IMR-90 (cell line): ENCODE results near the gene OGG1. TPM values are rescaled to one million over a fixed set of nuclear protein-coding genes. Genes with fewer than 3 reads are reported as not detected.

Experiments used
- ATAC-seq: fragments of 200-7000 bp; cut with Tn5 transposase; 2 replicates; pipeline ENCODE4 v1.9.1; 2020; ENCODE audit warnings: low read depth, mild to moderate bottlenecking, moderate library complexity
- BruUV-seq: library from RNA; stranded (reverse); fragments of 400-500 nt; replicated peaks from 2 replicates; lab custom pipeline; 2021; lab: Mats Ljungman, UMichigan
- CTCF ChIA-PET: fragments of 300-600 bp; formaldehyde crosslinking; extraction: SDS; loops from one replicate; lab custom pipeline; 2021; ENCODE audit warnings: antibody characterized with exemption; lab: Yijun Ruan, JAX
- POLR2A ChIA-PET: fragments of 300-600 bp; sonication (Branson Sonifier 250); formaldehyde crosslinking; loops from one replicate; lab custom pipeline; 2022; ENCODE audit warnings: antibody characterized with exemption; ENCODE audit not compliant: unreplicated experiment; lab: Charles Lee
- DNase-seq: peaks from one replicate; pipeline ENCODE4 v3.0.0; 2013
- H2AFZ ChIP-seq: replicated peaks from 2 replicates; pipeline ENCODE3; 2013; ENCODE audit warnings: low read length, mild to moderate bottlenecking; ENCODE audit not compliant: poor library complexity
- H2AK5ac ChIP-seq: 2 replicates; pipeline ENCODE4 v1.6.1; 2013; ENCODE audit warnings: low read depth, low read length, inconsistent platforms
- H2AK9ac ChIP-seq: replicated peaks from 2 replicates; pipeline ENCODE3; 2013; ENCODE audit warnings: mild to moderate bottlenecking, low read depth, low read length, moderate library complexity; ENCODE audit not compliant: poor library complexity
- H2BK120ac ChIP-seq: 2 replicates; pipeline ENCODE4 v1.6.1; 2013; ENCODE audit warnings: low read depth, low read length, inconsistent platforms
- H2BK15ac ChIP-seq: 3 replicates; pipeline ENCODE4 v1.6.1; 2013; ENCODE audit warnings: low read depth, low read length, inconsistent platforms
- H2BK20ac ChIP-seq: 2 replicates; pipeline ENCODE4 v1.6.1; 2013; ENCODE audit warnings: low read depth, mild to moderate bottlenecking, inconsistent platforms, low read length, moderate library complexity
- H2BK5ac ChIP-seq: 2 replicates; pipeline ENCODE4 v1.6.1; 2013; ENCODE audit warnings: mild to moderate bottlenecking, low read depth, low read length, inconsistent platforms; ENCODE audit not compliant: poor library complexity, severe bottlenecking
- H3K14ac ChIP-seq: replicated peaks from 2 replicates; pipeline ENCODE4 v1.6.1; 2013; ENCODE audit warnings: low read depth, low read length, inconsistent platforms
- H3K18ac ChIP-seq: 2 replicates; pipeline ENCODE4 v1.6.1; 2013; ENCODE audit warnings: low read depth, low read length, control low read depth
- H3K23ac ChIP-seq: 2 replicates; pipeline ENCODE4 v1.6.1; 2013; ENCODE audit warnings: low read depth, low read length, inconsistent platforms
- H3K27ac ChIP-seq: 2 replicates; pipeline ENCODE4 v1.5.1; 2013; ENCODE audit warnings: mild to moderate bottlenecking, control low read depth, low read length; ENCODE audit not compliant: insufficient read depth
- H3K27me3 ChIP-seq: 2 replicates; pipeline ENCODE4 v1.6.1; 2013; ENCODE audit warnings: low read length; ENCODE audit not compliant: control insufficient read depth, insufficient read depth
- H3K36me3 ChIP-seq: 2 replicates; pipeline ENCODE4 v1.6.1; 2013; ENCODE audit warnings: low read length, mixed read lengths; ENCODE audit not compliant: control insufficient read depth, insufficient read depth
- H3K4ac ChIP-seq: 2 replicates; pipeline ENCODE4 v1.6.1; 2013; ENCODE audit warnings: low read depth, low read length, inconsistent platforms
- H3K4me1 ChIP-seq: 2 replicates; pipeline ENCODE4 v1.6.1; 2013; ENCODE audit warnings: low read length, mixed read lengths; ENCODE audit not compliant: control insufficient read depth, insufficient read depth
- H3K4me2 ChIP-seq: 2 replicates; pipeline ENCODE4 v1.6.1; 2013; ENCODE audit warnings: low read depth, mild to moderate bottlenecking, control low read depth, low read length, moderate library complexity
- H3K4me3 ChIP-seq: 2 replicates; pipeline ENCODE4 v1.5.1; 2013; ENCODE audit warnings: low read depth, mild to moderate bottlenecking, control low read depth, low read length, moderate library complexity; ENCODE audit not compliant: insufficient read depth
- H3K56ac ChIP-seq: 2 replicates; pipeline ENCODE4 v1.6.1; 2013; ENCODE audit warnings: low read length, inconsistent platforms; ENCODE audit not compliant: insufficient read depth; ENCODE audit errors: extremely low read depth
- H3K79me1 ChIP-seq, 2 experiments: 2 replicates each; pipeline ENCODE4 v1.6.1; 2013; ENCODE audit warnings: low read length in 2 of 2, inconsistent platforms in 1 of 2, low read depth in 1 of 2
- H3K9ac ChIP-seq: 2 replicates; pipeline ENCODE4 v1.6.1; 2013; ENCODE audit warnings: low read depth, low read length, control low read depth
- H3K9me1 ChIP-seq: 2 replicates; pipeline ENCODE4 v1.6.1; 2013; ENCODE audit warnings: low read length, inconsistent platforms; ENCODE audit not compliant: insufficient read depth
- H3K9me3 ChIP-seq: 2 replicates; pipeline ENCODE4 v1.6.1; 2013; ENCODE audit warnings: low read length; ENCODE audit not compliant: control insufficient read depth, insufficient read depth
- H4K20me1 ChIP-seq: 2 replicates; pipeline ENCODE4 v1.6.1; 2013; ENCODE audit warnings: low read length, inconsistent platforms; ENCODE audit not compliant: insufficient read depth
- H4K5ac ChIP-seq: 2 replicates; pipeline ENCODE4 v1.6.1; 2013; ENCODE audit warnings: mild to moderate bottlenecking, low read depth, low read length, control low read depth
- H4K8ac ChIP-seq, 2 experiments: 2 replicates each; pipeline ENCODE4 v1.6.1; 2013; ENCODE audit warnings: low read depth in 2 of 2, low read length in 2 of 2, control low read depth in 1 of 2, inconsistent platforms in 1 of 2
- H4K91ac ChIP-seq: 2 replicates; pipeline ENCODE4 v1.6.1; 2013; ENCODE audit warnings: low read depth, low read length, inconsistent platforms; ENCODE audit not compliant: insufficient read depth
- BHLHE40 ChIP-seq: fragments of 150-350 bp; IDR thresholded peaks from 2 replicates; pipeline ENCODE4 v1.6.1; 2016; ENCODE audit warnings: mild to moderate bottlenecking, low read depth, low read length
- CEBPB ChIP-seq: IDR thresholded peaks from 2 replicates; pipeline ENCODE4 v1.6.1; 2012; ENCODE audit warnings: low read depth, low read length, improper control_type of control experiment
- MAFK ChIP-seq: IDR thresholded peaks from 2 replicates; pipeline ENCODE4 v1.6.1; 2012; ENCODE audit warnings: low read depth, low read length, improper control_type of control experiment
- MAZ ChIP-seq: IDR thresholded peaks from 2 replicates; pipeline ENCODE4 v1.6.1; 2012; ENCODE audit warnings: low read depth, mild to moderate bottlenecking, low read length, improper control_type of control experiment, moderate library complexity, borderline replicate concordance
- RAD21 ChIP-seq: IDR thresholded peaks from 2 replicates; pipeline ENCODE4 v1.6.1; 2012; ENCODE audit warnings: low read length, improper control_type of control experiment
- RCOR1 ChIP-seq: IDR thresholded peaks from 2 replicates; pipeline ENCODE4 v1.6.1; 2012; ENCODE audit warnings: mild to moderate bottlenecking, low read length, improper control_type of control experiment; ENCODE audit not compliant: insufficient replicate concordance
- RFX5 ChIP-seq: IDR thresholded peaks from 2 replicates; pipeline ENCODE4 v1.8.0; 2012; ENCODE audit warnings: low read depth, mild to moderate bottlenecking, low read length, moderate library complexity
- SMC3 ChIP-seq: fragments of 150-350 bp; IDR thresholded peaks from 2 replicates; pipeline ENCODE4 v1.6.1; 2016; ENCODE audit warnings: low read depth, mild to moderate bottlenecking, antibody characterized with exemption, low read length, moderate library complexity
- WGBS, 2 experiments: methylation state at CpG; one replicate each; pipeline versions ENCODE4 v1.1.5 to v1.1.7; 2013; ENCODE audit warnings: missing lambda C conversion rate in 2 of 2; ENCODE audit not compliant: insufficient read length in 1 of 2; ENCODE audit errors: extremely low coverage in 2 of 2; 5-methylcytosine and 5-hydroxymethylcytosine counted together
- dilution Hi-C: fragments of 300-500 bp; cut with HindIII; formaldehyde crosslinking; loops from one replicate; pipeline ENCODE4 v1.14.3; 2018; ENCODE audit warnings: low sequenced_read_pairs; ENCODE audit not compliant: unreplicated experiment
- in situ Hi-C: fragments of 300-500 bp; cut with MboI; formaldehyde crosslinking; loops from 3 replicates; pipeline ENCODE4 v1.14.3; 2019; ENCODE audit warnings: low sequenced_read_pairs, inconsistent platforms, mixed read lengths
- intact Hi-C: fragments of 100-400 bp; cut with micrococcal nuclease; formaldehyde crosslinking; loops from 2 replicates; pipeline ENCODE4 v1.10.0; 2022
- polyA plus RNA-seq, 3 experiments: library from polyadenylated mRNA; depleted of rRNA; stranded (reverse); fragments of >200 nt; gene quantifications; 2 replicates each; pipeline ENCODE4 v1.2.3, GENCODE V29; 2012; ENCODE audit warnings: low replicate concordance in 1 of 3
- total RNA-seq: library from RNA; depleted of rRNA; stranded (reverse); fragments of >200 nt; gene quantifications from 2 replicates; pipeline ENCODE4 v1.2.3, GENCODE V29; 2012
- TF ChIP-seq, protein P1 (sequence below): conservative IDR thresholded peaks from 2 replicates; pipeline ENCODE4 v1.5.1; 2012; ENCODE audit warnings: mild to moderate bottlenecking, low read depth, low read length, improper control_type of control experiment
- TF ChIP-seq, protein P2 (sequence below): fragments of 150-350 bp; IDR thresholded peaks from 2 replicates; pipeline ENCODE4 v1.6.1; 2017; ENCODE audit warnings: mild to moderate bottlenecking, antibody characterized with exemption, low read length, low read depth

The OGG1 gene
- total and polyA plus RNA-seq, 2 of the 4 experiments (the other 2 are of a cell fraction): 14.9 to 25.6 TPM

DNA sequence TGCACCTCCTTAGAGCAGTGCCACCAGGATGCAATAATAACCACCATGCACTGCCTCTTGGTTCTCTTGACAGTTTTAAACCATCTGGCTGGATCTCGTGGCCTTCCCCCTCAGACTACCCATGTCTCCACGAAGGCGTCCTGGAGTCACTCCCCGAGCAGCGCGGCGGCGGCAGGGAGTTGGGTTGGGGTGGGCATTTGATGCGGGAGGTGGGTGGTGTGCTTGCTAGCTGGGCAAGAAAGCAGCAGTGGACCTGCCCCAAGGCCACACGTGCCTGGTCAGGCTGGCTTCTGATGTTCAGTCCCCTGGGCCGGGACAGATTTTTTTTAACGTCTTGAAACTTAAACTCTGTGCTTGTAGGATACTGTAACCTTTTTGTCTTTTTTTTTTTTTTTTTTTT lies 56.4 kb downstream of the OGG1 start:
- ChIA-PET CTCF (no interaction called here), POLR2A (no interaction called here)
- H3K18ac ChIP-seq: no peak overlapping the region
- H3K9me1 ChIP-seq: peaks cover 9% of the 10 kb centered on the region
- no TSS peak for BruUV-seq
- no peak overlapping the region for H4K5ac ChIP-seq
- TF ChIP-seq BHLHE40 (no peak), MAFK (no peak), CEBPB (no peak), RFX5 (no peak), MAZ (no peak), SMC3 (no peak), RAD21 (no peak), RCOR1 (no peak)
- TF ChIP-seq, protein P1, sequence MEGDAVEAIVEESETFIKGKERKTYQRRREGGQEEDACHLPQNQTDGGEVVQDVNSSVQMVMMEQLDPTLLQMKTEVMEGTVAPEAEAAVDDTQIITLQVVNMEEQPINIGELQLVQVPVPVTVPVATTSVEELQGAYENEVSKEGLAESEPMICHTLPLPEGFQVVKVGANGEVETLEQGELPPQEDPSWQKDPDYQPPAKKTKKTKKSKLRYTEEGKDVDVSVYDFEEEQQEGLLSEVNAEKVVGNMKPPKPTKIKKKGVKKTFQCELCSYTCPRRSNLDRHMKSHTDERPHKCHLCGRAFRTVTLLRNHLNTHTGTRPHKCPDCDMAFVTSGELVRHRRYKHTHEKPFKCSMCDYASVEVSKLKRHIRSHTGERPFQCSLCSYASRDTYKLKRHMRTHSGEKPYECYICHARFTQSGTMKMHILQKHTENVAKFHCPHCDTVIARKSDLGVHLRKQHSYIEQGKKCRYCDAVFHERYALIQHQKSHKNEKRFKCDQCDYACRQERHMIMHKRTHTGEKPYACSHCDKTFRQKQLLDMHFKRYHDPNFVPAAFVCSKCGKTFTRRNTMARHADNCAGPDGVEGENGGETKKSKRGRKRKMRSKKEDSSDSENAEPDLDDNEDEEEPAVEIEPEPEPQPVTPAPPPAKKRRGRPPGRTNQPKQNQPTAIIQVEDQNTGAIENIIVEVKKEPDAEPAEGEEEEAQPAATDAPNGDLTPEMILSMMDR: no peak
- TF ChIP-seq, protein P2, sequence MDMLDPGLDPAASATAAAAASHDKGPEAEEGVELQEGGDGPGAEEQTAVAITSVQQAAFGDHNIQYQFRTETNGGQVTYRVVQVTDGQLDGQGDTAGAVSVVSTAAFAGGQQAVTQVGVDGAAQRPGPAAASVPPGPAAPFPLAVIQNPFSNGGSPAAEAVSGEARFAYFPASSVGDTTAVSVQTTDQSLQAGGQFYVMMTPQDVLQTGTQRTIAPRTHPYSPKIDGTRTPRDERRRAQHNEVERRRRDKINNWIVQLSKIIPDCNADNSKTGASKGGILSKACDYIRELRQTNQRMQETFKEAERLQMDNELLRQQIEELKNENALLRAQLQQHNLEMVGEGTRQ: no peak
- H2BK5ac ChIP-seq: no peak overlapping the region
- no peaks in the 10 kb centered on the region for H3K27me3 ChIP-seq
- H3K4me1 ChIP-seq: peaks cover 15% of the 10 kb centered on the region
- H2BK15ac ChIP-seq: no peak overlapping the region
- H3K36me3 ChIP-seq: peaks cover 52% of the 10 kb centered on the region
- no peak overlapping the region for H2AFZ ChIP-seq
- peaks cover 11 to 35% of the 10 kb centered on the region in 2 experiments for H3K79me1 ChIP-seq
- in situ Hi-C loops: no loop called here
- no peak overlapping the region for H3K23ac ChIP-seq
- H4K91ac ChIP-seq: no peak overlapping the region
- no peak overlapping the region for H3K27ac ChIP-seq
- intact Hi-C loops: no loop called here
- dilution Hi-C loops: no loop called here
- no peak overlapping the region for H4K8ac ChIP-seq
- H3K14ac ChIP-seq: no peak overlapping the region
- H3K4me2 ChIP-seq: no peak overlapping the region
- H3K9me3 ChIP-seq: no peaks in the 10 kb centered on the region
- no peak overlapping the region for H2BK20ac ChIP-seq
- H3K4ac ChIP-seq: no peak overlapping the region
- H2AK9ac ChIP-seq: no peak overlapping the region
- no peak overlapping the region for H3K9ac ChIP-seq
- peaks cover 26% of the 10 kb centered on the region for H4K20me1 ChIP-seq
- H3K4me3 ChIP-seq: no peak overlapping the region
- WGBS, 2 experiments: no CpG with 5 or more reads among the region's 12 CpGs
- H3K56ac ChIP-seq: no peak overlapping the region
- H2BK120ac ChIP-seq: no peak overlapping the region
- ATAC-seq: no peak
- no peak overlapping the region for H2AK5ac ChIP-seq
- DNase-seq: no peak
